DMS 273 (cell line): ENCODE measurements around the gene PKP1.

Source experiments
- DNase-seq: peaks from one replicate; lab custom pipeline; 2025; ENCODE audit not compliant: unreplicated experiment; lab: John Stamatoyannopoulos, UW

Gene PKP1

GRCh38 chr1:201364808-201365105, 81.5 kb downstream of the PKP1 start:
- DNase-seq, result peak; percentile 62

GRCh38 chr1:201365251-201365650, 81.9 kb downstream of the PKP1 start:
- DNase-seq, result no peak

- DNase-seq, result no peak
Observed at GRCh38 chr1:201366696-201367095, 83.4 kb downstream of the PKP1 start.

- no peak for DNase-seq
Observed at GRCh38 chr1:201369209-201369608, 85.9 kb downstream of the PKP1 start.

GRCh38 chr1:201370500-201370899, 87.2 kb downstream of the PKP1 start:
- DNase-seq, result no peak

- no peak for DNase-seq
Observed at GRCh38 chr1:201371276-201371675, 88.0 kb downstream of the PKP1 start.

GRCh38 chr1:201371792-201372191, 88.5 kb downstream of the PKP1 start:
- DNase-seq, result no peak

- DNase-seq, result no peak
Observed at GRCh38 chr1:201374364-201374763, 91.1 kb downstream of the PKP1 start.

GRCh38 chr1:201375169-201375568, 91.9 kb downstream of the PKP1 start:
- no peak for DNase-seq

GRCh38 chr1:201376107-201376463, 92.8 kb downstream of the PKP1 start:
- DNase-seq, result no peak

GRCh38 chr1:201376464-201377374, 93.4 kb downstream of the PKP1 start:
- DNase-seq, result peak; percentile 75

- peak; percentile 93 for DNase-seq
Observed at GRCh38 chr1:201377611-201378092, 94.3 kb downstream of the PKP1 start, which contains the start of gene TNNT2. Gene TNNT2, minus strand, starts transcription at chr1:201377680. Its CDS starts 4,426 bp downstream, at chr1:201373254.

- no peak for DNase-seq
Observed at GRCh38 chr1:201378804-201379203, 95.5 kb downstream of the PKP1 start.

GRCh38 chr1:201379733-201380242, 96.5 kb downstream of the PKP1 start:
- DNase-seq, result no peak

- DNase-seq, result no peak
Observed at GRCh38 chr1:201381130-201381529, 97.8 kb downstream of the PKP1 start.
